HFFc6 (cell line): ENCODE results near the gene DNAJC18. TPM values are rescaled to one million over a fixed set of nuclear protein-coding genes. Genes with fewer than 3 reads are reported as not detected.

Experiments
- DNase-seq: peaks from one replicate; pipeline ENCODE4 v3.0.0-alpha.2; 2018
- H3K27ac Mint-ChIP-seq: 2 replicates; pipeline ENCODE4 v1.8.0; 2020; ENCODE audit warnings: mild to moderate bottlenecking, mixed read lengths
- H3K27me3 Mint-ChIP-seq: 2 replicates; pipeline ENCODE4 v1.8.0; 2021; ENCODE audit warnings: mild to moderate bottlenecking, moderate library complexity, mixed read lengths; ENCODE audit not compliant: insufficient read depth
- H3K36me3 Mint-ChIP-seq: 2 replicates; pipeline ENCODE4 v1.8.0; 2021; ENCODE audit warnings: low read depth, mixed read lengths
- H3K4me1 Mint-ChIP-seq: 2 replicates; pipeline ENCODE4 v1.8.0; 2020; ENCODE audit warnings: low read depth, mixed read lengths
- H3K4me3 Mint-ChIP-seq: 2 replicates; pipeline ENCODE4 v1.8.0; 2020; ENCODE audit warnings: mild to moderate bottlenecking, moderate library complexity, mixed read lengths
- H3K9me3 Mint-ChIP-seq: 2 replicates; pipeline ENCODE4 v1.8.0; 2020; ENCODE audit warnings: mild to moderate bottlenecking, mixed read lengths
- total RNA-seq, 6 experiments: library from RNA; stranded (reverse); fragmentation: NEBNext Ultra II Directional; extraction: Animal tissue kit (Norgen Biotek cat#: 25700); gene quantifications; 2 replicates in 1 of 6; 3 replicates in 5 of 6; pipeline ENCODE4 v1.2.3, GENCODE V29; 2021
- TF ChIP-seq, protein P1 (sequence below): fragments of 200-600 bp; sonication (generic); IDR thresholded peaks from 2 replicates; pipeline ENCODE4 v1.5.0; 2021; ENCODE audit warnings: antibody characterized with exemption, mild to moderate bottlenecking

Gene DNAJC18
- total RNA-seq, 6 experiments from 2014 or later = 14.3 to 19.9 (median 18.2) TPM

DNA sequence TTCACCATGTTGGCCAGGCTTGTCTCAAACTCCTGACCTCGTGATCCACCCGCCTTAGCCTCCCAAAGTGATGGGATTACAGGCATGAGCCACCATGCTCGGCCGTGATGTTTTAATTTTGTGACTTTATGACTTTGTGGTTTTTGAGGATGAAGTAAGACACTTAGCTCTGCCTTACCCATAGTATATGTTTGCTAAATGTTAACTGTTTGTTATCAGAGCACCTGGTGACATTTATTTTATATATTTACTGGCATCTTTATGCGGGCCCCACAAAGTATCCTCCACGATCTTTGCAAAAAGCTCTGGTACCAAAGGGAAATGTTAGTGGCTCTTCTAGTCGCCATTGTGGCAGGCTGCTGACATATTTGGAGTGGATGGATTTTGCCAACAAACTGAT lies 63.0 kb downstream of the DNAJC18 start:
- H3K4me3 Mint-ChIP-seq = no peak overlapping the region
- H3K27ac Mint-ChIP-seq = no peak overlapping the region
- H3K4me1 Mint-ChIP-seq = peaks cover 9% of the 10 kb centered on the region
- no peak for DNase-seq
- H3K36me3 Mint-ChIP-seq = peaks cover 31% of the 10 kb centered on the region
- H3K9me3 Mint-ChIP-seq = no peaks in the 10 kb centered on the region
- TF ChIP-seq, protein P1, sequence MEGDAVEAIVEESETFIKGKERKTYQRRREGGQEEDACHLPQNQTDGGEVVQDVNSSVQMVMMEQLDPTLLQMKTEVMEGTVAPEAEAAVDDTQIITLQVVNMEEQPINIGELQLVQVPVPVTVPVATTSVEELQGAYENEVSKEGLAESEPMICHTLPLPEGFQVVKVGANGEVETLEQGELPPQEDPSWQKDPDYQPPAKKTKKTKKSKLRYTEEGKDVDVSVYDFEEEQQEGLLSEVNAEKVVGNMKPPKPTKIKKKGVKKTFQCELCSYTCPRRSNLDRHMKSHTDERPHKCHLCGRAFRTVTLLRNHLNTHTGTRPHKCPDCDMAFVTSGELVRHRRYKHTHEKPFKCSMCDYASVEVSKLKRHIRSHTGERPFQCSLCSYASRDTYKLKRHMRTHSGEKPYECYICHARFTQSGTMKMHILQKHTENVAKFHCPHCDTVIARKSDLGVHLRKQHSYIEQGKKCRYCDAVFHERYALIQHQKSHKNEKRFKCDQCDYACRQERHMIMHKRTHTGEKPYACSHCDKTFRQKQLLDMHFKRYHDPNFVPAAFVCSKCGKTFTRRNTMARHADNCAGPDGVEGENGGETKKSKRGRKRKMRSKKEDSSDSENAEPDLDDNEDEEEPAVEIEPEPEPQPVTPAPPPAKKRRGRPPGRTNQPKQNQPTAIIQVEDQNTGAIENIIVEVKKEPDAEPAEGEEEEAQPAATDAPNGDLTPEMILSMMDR = no peak
- H3K27me3 Mint-ChIP-seq = no peaks in the 10 kb centered on the region; the same call in none of the 2 replicates

DNA sequence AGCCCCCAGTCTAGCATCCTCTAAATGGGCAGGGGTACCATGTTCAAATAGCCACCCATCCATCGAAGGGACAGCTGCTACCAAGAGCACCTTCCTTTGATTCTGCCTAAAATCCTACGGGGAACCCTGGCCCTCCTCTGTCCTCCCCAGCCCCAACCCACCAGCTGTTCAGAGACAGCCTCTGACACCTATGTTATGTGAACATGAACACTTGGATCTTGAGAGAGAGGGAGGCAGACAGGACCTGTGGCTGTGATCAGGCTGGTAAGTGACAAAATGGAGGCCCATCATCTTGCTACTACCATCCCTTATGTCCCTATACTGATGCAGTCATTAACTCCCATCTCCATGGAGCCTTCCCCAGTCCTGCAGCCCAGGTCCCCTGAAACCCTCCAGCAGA lies 64.4 kb downstream of the DNAJC18 start:
- TF ChIP-seq, protein P1 = no peak
- no peak for DNase-seq
- Mint-ChIP-seq H3K4me1 (peaks cover 9% of the 10 kb centered on the region), H3K27ac (no peak overlapping the region), H3K36me3 (peaks cover 31% of the 10 kb centered on the region), H3K27me3 (no peaks in the 10 kb centered on the region; the same call in none of the 2 replicates), H3K4me3 (no peak overlapping the region), H3K9me3 (no peaks in the 10 kb centered on the region)

DNA sequence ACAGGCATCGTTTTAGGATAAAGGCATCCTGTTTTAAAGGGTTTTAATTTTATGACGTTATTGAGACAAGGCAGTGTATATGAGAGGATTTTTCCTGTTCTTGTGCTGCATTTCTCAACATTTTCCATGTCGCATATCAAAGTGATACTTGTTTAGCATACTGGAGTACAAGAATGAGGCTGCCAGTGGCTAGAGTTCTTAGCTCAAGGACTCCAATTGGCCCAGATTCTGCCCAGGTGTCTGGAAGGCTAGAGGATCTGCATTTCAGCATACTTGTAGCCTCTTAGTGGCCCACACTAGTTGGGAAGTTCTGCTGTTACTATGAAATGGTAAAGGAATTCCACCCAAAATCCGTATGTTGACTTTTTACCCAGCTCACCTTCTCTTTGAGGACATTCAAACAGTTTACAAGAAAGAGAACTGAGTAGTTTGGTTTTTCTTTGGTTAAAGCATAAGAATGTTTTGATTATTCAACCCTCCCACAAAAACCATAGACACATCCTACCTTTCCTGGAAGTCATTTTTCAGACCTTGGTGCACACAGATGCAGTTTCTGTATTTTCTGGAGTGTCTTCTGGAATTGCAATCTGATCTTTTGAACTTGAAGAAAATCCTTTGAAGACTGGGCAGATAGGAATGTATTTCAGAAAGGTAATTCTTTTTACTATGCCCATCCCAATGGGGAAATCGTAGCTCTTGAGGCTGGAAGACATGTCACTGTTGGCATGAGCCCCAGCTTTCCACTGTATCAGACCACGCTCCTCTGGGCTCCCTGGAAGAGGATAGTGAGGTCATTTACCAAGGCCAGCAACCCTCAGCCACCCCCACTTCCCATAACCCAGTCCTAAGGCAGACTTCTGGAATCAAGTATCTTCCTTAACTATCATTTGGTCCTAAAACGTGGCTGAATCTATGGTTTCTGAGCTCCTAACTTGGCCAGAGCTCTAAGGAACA lies 67.6 kb downstream of the DNAJC18 start:
- H3K9me3 Mint-ChIP-seq = no peaks in the 10 kb centered on the region
- H3K27me3 Mint-ChIP-seq = no peaks in the 10 kb centered on the region; the same call in 1 of the 2 replicates

DNA sequence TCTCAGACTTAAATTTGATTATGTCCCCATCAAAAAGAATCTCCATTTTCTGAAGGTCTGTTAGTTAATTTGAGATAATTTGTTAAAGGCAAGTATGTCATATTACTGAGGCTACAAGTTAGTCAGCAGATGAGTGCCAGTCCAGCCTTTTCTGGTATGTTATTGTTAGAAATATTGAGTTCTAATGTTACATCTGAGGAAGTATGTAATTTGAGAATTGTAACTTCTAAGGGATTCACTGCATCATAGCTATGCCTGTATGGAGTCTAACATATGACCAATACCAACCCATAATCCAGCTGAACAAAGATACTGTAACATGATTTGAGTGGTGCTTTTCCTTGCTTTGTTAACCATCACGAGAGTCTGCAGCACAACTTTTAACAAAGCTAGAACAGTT lies 70.1 kb downstream of the DNAJC18 start:
- peaks cover 33% of the 10 kb centered on the region for H3K36me3 Mint-ChIP-seq
- no peaks in the 10 kb centered on the region; the same call in 1 of the 2 replicates for H3K27me3 Mint-ChIP-seq
- no peaks in the 10 kb centered on the region for H3K9me3 Mint-ChIP-seq
- H3K4me1 Mint-ChIP-seq = peaks cover 20% of the 10 kb centered on the region
- TF ChIP-seq, protein P1 = no peak
- no peak overlapping the region; the same call in 1 of the 2 replicates for H3K27ac Mint-ChIP-seq
- DNase-seq = peak; percentile 31
- H3K4me3 Mint-ChIP-seq = no peak overlapping the region

More for the DNA sequence above, 67.6 kb downstream of the DNAJC18 start:
- TF ChIP-seq, protein P1 = no peak
- Mint-ChIP-seq H3K36me3 (peaks cover 25% of the 10 kb centered on the region), H3K4me3 (no peak overlapping the region), H3K4me1 (peaks cover 20% of the 10 kb centered on the region), H3K27ac (no peak overlapping the region)
- no peak for DNase-seq

DNA sequence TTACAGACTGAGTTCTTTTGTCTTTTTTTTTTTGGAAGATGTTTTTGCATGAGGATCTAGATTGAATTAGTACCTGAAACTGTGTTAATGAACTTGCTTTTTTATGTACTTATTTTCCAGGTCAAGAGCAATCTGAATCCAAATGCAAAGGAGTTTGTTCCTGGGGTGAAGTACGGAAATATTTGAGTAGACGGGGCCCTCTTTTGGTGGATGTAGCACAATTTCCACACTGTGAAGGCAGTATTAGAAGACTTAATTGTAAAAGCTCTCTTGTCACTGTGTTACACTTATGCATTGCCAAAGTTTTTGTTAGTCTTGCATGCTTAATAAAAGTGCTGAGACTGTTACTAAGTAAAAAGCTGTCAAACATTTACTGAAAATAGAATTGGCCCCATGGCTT lies 70.7 kb downstream of the DNAJC18 start:
- peak overlapping the region; percentile 27; the same call in 1 of the 2 replicates for H3K27ac Mint-ChIP-seq
- no peak for DNase-seq
- H3K36me3 Mint-ChIP-seq = peaks cover 33% of the 10 kb centered on the region
- no peaks in the 10 kb centered on the region; the same call in 1 of the 2 replicates for H3K27me3 Mint-ChIP-seq
- H3K4me3 Mint-ChIP-seq = no peak overlapping the region
- no peaks in the 10 kb centered on the region for H3K9me3 Mint-ChIP-seq
- H3K4me1 Mint-ChIP-seq = peaks cover 15% of the 10 kb centered on the region
- TF ChIP-seq, protein P1 = peak; percentile 20; the same call in 1 of the 2 replicates
